Measurements from ENCODE around the gene SYCE3.

SYCE3 gene

GRCh38 chr22:50571264-50572175, 8.8 kb upstream of the SYCE3 start:
- CTCF ChIA-PET, result no interaction called here
- no peak for TF ChIP-seq CTCF (conservative IDR thresholded peaks at IDR 0.05; ENCODE audit: low read depth)
- H3K27ac ChIP-seq, result peak overlapping the region; percentile 18; the same call in 1 of the 2 replicates
- POLR2A ChIA-PET (ENCODE audit: low non-redundant PET), result no interaction called here
- no peak for DNase-seq (ENCODE audit: low spot score)

- no peak for TF ChIP-seq CTCF (conservative IDR thresholded peaks at IDR 0.05; ENCODE audit: low read depth)
- H3K27ac ChIP-seq, result peak overlapping the region; percentile 18; the same call in 1 of the 2 replicates
- no peak for DNase-seq (ENCODE audit: low spot score)
- CTCF ChIA-PET, result interaction anchor here (0.6 kb wide), 1 partner anchor 8 kb away, joined by 4 read pairs; the partner anchor contains the start of gene SYCE3
- POLR2A ChIA-PET (ENCODE audit: low non-redundant PET), result no interaction called here
Measured at GRCh38 chr22:50570861-50571260, 8.1 kb upstream of the SYCE3 start.

GRCh38 chr22:50569896-50570535, 7.3 kb upstream of the SYCE3 start:
- ChIA-PET CTCF (interaction anchor here (0.6 kb wide), 1 partner anchor 8 kb away, joined by 4 read pairs; the partner anchor contains the start of gene SYCE3), POLR2A (ENCODE audit: low non-redundant PET) (no interaction called here)
- TF ChIP-seq CTCF (conservative IDR thresholded peaks at IDR 0.05; ENCODE audit: low read depth), result no peak
- DNase-seq (ENCODE audit: low spot score), result no peak
- H3K27ac ChIP-seq, result 0 out of 2 replicates have a peak overlapping the region, but pooled peaks have one; percentile 18

GRCh38 chr22:50569041-50569459, 6.3 kb upstream of the SYCE3 start:
- POLR2A ChIA-PET (ENCODE audit: low non-redundant PET), result no interaction called here
- TF ChIP-seq CTCF (conservative IDR thresholded peaks at IDR 0.05; ENCODE audit: low read depth), result no peak
- no peak for DNase-seq (ENCODE audit: low spot score)
- H3K27ac ChIP-seq, result no peak overlapping the region
- CTCF ChIA-PET, result interaction anchor here (0.6 kb wide), 1 partner anchor 85 kb away, joined by 4 read pairs; no protein-coding TSS in a partner anchor

- peak overlapping the region; percentile 15; the same call in 1 of the 2 replicates for H3K27ac ChIP-seq
- no peak for TF ChIP-seq CTCF (conservative IDR thresholded peaks at IDR 0.05; ENCODE audit: low read depth)
- DNase-seq (ENCODE audit: low spot score), result no peak
- ChIA-PET CTCF (no interaction called here), POLR2A (ENCODE audit: low non-redundant PET) (no interaction called here)
Measured at GRCh38 chr22:50568626-50569025, 5.9 kb upstream of the SYCE3 start.

GRCh38 chr22:50567721-50568252, 5.1 kb upstream of the SYCE3 start:
- ChIA-PET CTCF (no interaction called here), POLR2A (ENCODE audit: low non-redundant PET) (no interaction called here)
- no peak for TF ChIP-seq CTCF (conservative IDR thresholded peaks at IDR 0.05; ENCODE audit: low read depth)
- no peak overlapping the region for H3K27ac ChIP-seq
- no peak for DNase-seq (ENCODE audit: low spot score)

All from RWPE1 (cell line).